ENCODE measurements around the gene C1orf53.

Gene C1orf53

DNA sequence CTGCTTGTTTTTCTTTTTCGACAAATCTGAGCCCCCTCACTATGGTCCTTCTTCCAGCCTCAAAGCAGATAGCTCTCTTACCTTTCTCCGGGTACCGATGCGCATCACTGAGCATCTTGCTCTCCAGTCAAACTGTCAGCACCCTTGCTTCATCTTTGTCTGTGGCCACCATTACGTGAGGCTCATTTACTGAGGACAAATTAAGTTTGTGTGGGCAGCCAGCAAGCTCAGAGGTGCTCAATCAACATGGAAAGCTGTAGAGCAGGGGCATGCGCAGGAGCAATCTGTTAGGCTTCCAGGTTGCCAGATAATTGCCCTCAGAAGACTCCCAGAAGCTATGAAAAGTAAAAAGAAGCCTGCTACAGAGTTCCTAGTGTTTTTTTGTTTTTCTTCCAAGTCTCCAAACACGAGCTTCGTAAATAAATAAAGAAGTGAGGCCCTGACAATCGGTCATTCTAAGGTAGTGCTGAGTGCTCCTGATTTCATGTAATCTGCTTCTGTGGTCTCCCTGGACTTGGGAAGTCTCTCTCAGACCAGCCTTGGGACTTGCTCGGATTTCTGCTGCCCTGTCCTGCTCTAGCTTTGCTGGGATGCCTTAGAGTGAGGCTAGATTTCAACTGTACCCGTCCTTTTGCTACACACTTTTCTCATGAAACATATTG is 1.8 kb downstream of the C1orf53 start:
- no peak for TF ChIP-seq EZH2 (IDR thresholded peaks at IDR 0.05; ENCODE audit: borderline replicate concordance, low read depth, low read length, severe bottlenecking)
- TF ChIP-seq, protein P1, sequence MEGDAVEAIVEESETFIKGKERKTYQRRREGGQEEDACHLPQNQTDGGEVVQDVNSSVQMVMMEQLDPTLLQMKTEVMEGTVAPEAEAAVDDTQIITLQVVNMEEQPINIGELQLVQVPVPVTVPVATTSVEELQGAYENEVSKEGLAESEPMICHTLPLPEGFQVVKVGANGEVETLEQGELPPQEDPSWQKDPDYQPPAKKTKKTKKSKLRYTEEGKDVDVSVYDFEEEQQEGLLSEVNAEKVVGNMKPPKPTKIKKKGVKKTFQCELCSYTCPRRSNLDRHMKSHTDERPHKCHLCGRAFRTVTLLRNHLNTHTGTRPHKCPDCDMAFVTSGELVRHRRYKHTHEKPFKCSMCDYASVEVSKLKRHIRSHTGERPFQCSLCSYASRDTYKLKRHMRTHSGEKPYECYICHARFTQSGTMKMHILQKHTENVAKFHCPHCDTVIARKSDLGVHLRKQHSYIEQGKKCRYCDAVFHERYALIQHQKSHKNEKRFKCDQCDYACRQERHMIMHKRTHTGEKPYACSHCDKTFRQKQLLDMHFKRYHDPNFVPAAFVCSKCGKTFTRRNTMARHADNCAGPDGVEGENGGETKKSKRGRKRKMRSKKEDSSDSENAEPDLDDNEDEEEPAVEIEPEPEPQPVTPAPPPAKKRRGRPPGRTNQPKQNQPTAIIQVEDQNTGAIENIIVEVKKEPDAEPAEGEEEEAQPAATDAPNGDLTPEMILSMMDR (IDR thresholded peaks at IDR 0.05; ENCODE audit: borderline replicate concordance, extremely low read depth, low read length, poor library complexity, severe bottlenecking), result no peak
- no peaks in the 10 kb centered on the region for H4K20me1 ChIP-seq (ENCODE audit: insufficient read depth, low read length)
- ATAC-seq (ENCODE audit: insufficient read depth, low read depth), result no peak
- H3K27ac ChIP-seq (ENCODE audit: low read length), result no peak overlapping the region
- no peaks in the 10 kb centered on the region for H3K27me3 ChIP-seq (ENCODE audit: insufficient read depth, low read length, poor library complexity)
- no peak overlapping the region for H3K4me3 ChIP-seq (ENCODE audit: low read depth in 1 of 2, low read length in 2 of 2)
- H3K4me2 ChIP-seq (ENCODE audit: insufficient read depth, low read length), result no peak overlapping the region; the same call in 1 of the 2 replicates
- H3K4me1 ChIP-seq (ENCODE audit: insufficient read depth, low read length), result peaks cover 35% of the 10 kb centered on the region
- peaks cover 5% of the 10 kb centered on the region for H3K79me2 ChIP-seq (ENCODE audit: insufficient read depth, low read length)
- no peaks in the 10 kb centered on the region for H3K36me3 ChIP-seq (ENCODE audit: insufficient read depth, low read length)
- no peaks in the 10 kb centered on the region for H3K9me3 ChIP-seq (ENCODE audit: insufficient read depth, low read length, severe bottlenecking)
- DNase-seq, result no peak
- H2AFZ ChIP-seq (ENCODE audit: low read depth, low read length), result no peak overlapping the region
- no peak overlapping the region for H3K9ac ChIP-seq (ENCODE audit: low read depth, low read length)

DNA sequence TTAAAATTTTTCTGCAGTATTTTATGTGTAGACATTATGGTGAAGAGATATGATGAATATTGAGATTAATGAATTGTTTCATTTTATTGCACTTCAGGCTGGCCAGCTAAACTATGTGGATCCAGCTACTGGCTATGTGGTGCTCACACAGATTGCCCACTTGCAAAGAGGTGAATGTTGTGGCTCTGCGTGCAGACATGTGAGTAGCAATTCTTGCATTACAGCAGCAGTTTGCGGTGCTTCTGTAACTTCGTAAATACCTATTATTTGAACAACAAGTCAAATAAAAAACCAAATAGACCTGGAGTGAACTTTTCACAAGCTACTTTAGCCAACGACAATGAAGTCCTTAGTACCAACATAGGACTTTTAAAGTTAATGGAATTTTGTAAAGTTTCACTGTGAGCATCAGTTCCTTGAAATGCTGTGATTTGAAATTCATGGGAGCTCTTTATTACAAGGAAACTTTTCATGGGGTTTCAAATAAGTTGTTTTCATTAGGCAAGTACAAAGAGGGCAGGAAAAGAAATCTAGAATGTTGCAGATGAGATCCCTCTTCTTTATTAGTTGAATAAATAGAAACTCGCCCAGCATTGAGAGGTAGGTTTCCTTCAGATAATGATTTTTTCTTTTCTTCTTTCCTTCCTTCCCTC is 3.4 kb downstream of the C1orf53 start:
- Histone ChIP-seq H3K9ac (ENCODE audit: low read depth, low read length) (no peak overlapping the region), H2AFZ (ENCODE audit: low read depth, low read length) (no peak overlapping the region), H3K4me1 (ENCODE audit: insufficient read depth, low read length) (peaks cover 49% of the 10 kb centered on the region), H3K4me3 (ENCODE audit: low read depth in 1 of 2, low read length in 2 of 2) (no peak overlapping the region), H3K27ac (ENCODE audit: low read length) (no peak overlapping the region), H4K20me1 (ENCODE audit: insufficient read depth, low read length) (no peaks in the 10 kb centered on the region), H3K4me2 (ENCODE audit: insufficient read depth, low read length) (no peak overlapping the region), H3K36me3 (ENCODE audit: insufficient read depth, low read length) (no peaks in the 10 kb centered on the region), H3K9me3 (ENCODE audit: insufficient read depth, low read length, severe bottlenecking) (no peaks in the 10 kb centered on the region), H3K79me2 (ENCODE audit: insufficient read depth, low read length) (peaks cover 5% of the 10 kb centered on the region), H3K27me3 (ENCODE audit: insufficient read depth, low read length, poor library complexity) (no peaks in the 10 kb centered on the region)
- no peak for ATAC-seq (ENCODE audit: insufficient read depth, low read depth)
- no peak for DNase-seq
- no peak for TF ChIP-seq EZH2 (IDR thresholded peaks at IDR 0.05; ENCODE audit: borderline replicate concordance, low read depth, low read length, severe bottlenecking)
- TF ChIP-seq, protein P1 (IDR thresholded peaks at IDR 0.05; ENCODE audit: borderline replicate concordance, extremely low read depth, low read length, poor library complexity, severe bottlenecking), result no peak

DNA sequence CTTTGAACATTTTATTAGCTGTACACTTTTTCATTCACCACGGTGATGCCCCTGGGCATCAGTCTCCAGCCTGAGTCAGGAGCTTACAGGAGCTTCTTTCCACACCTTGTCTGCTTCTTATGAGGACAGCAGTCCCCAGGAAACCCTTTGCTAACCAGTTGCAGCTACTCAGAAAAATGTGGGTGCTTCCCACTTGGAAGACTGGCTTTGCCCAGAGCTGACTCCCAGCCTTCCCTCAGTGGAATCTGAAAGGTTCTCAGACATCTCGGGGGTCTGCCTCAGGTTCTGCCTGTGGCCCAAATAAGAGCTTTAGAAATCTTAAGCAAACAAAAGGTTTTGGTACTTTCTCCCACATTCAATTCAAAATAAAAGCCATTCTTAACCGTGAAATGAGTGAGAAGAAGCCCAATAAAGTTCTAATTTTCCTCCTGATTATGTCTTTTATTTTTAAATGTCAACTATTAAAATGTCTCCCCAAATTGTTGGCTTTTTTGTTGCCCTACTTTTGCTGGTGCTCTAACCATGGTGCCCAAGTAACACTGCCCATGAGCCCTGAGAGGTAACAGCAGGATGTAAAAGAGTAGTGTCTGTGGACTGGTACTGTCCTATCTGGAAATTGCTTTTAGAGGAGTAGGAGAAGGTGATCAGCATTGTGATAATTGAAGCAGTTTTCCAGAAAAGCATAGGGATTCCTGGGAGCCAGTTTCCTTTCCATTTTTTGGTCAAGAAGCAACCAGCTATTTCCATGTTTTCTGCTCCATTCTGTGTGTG is 5.6 kb downstream of the C1orf53 start:
- H2AFZ ChIP-seq (ENCODE audit: low read depth, low read length), result peak overlapping the region; percentile 68
- H3K9ac ChIP-seq (ENCODE audit: low read depth, low read length), result peak overlapping the region; percentile 46
- H3K36me3 ChIP-seq (ENCODE audit: insufficient read depth, low read length), result no peaks in the 10 kb centered on the region
- H3K4me3 ChIP-seq (ENCODE audit: low read depth in 1 of 2, low read length in 2 of 2), result peak overlapping the region in 1 of 2 experiments; percentile 55; a peak in 2 of 4 replicates
- peak overlapping the region; percentile 65 for H3K27ac ChIP-seq (ENCODE audit: low read length)
- H3K9me3 ChIP-seq (ENCODE audit: insufficient read depth, low read length, severe bottlenecking), result no peaks in the 10 kb centered on the region
- H4K20me1 ChIP-seq (ENCODE audit: insufficient read depth, low read length), result no peaks in the 10 kb centered on the region
- H3K4me2 ChIP-seq (ENCODE audit: insufficient read depth, low read length), result peak overlapping the region; percentile 76
- H3K79me2 ChIP-seq (ENCODE audit: insufficient read depth, low read length), result no peaks in the 10 kb centered on the region
- ATAC-seq (ENCODE audit: insufficient read depth, low read depth) (peak; percentile 26; the same call in 2 of the 3 replicates), DNase-seq (no peak)
- peaks cover 37% of the 10 kb centered on the region for H3K4me1 ChIP-seq (ENCODE audit: insufficient read depth, low read length)
- H3K27me3 ChIP-seq (ENCODE audit: insufficient read depth, low read length, poor library complexity), result no peaks in the 10 kb centered on the region
- TF ChIP-seq EZH2 (IDR thresholded peaks at IDR 0.05; ENCODE audit: borderline replicate concordance, low read depth, low read length, severe bottlenecking), result no peak
- TF ChIP-seq, protein P1 (IDR thresholded peaks at IDR 0.05; ENCODE audit: borderline replicate concordance, extremely low read depth, low read length, poor library complexity, severe bottlenecking), result no peak

All from DND-41 (cell line).